T-helper 2 cell (primary cell): Measurements from ENCODE around the gene CA12.

ENCODE experiments used
- DNase-seq, 5 experiments: peaks; one replicate each; pipeline versions ENCODE4 v3.0.0 to v3.0.0-alpha.2; 2012 to 2022

The CA12 gene

DNA sequence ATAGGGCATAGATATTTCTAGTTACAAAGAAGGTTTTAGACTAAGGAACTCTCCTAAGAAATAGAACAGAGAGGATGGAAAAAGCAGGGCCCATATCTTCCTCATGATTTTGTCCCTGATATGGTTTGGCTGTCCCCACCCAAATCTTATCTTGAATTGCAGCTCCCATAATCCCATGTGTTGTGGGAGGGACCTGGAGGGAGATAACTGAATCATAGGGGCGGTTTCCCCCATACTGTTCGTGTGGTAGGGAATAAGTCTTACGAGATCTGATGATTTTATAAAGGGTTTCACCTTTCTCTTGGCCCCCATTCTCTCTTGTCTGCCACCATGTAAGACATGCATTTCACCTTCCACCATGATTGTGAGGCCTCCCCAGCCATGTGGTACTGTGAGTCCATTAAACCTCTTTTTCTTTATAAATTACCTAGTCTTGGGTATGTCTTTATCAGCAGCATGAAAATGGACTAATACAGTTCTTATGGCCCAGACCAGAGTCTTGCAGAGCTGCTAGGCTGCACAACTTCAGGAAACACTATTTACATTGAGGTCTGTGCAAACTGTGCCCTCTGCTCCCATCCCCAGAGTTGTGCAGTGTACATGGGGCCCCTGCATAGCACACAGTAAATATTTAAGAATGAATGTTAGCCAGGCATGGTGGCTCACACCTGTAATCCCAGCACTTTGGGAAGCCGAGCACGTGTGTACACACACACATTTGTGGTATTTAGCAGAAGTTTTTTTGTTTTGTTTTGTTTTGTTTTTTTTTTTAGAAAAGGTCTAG is 20.3 kb upstream of the CA12 start:
- no peak for DNase-seq

DNA sequence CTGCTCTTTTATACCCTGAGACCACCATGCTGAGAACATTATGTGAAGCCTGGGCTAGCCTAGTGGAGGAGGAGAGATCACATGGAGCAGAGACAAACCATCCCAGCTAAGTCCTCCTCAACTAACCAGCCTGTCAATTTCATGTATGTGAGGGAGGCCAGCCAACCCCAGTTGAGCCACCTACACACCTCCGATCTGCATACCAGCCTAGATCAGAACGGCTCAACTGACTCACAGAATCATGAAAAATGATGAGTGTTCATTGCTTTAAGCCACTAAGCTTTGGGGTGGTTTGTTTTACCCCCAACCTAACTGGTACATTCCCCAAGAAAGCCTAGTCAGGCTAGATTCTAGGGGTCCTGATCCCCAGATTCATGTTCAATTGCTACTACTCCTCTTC is 19.4 kb upstream of the CA12 start:
- no peak for DNase-seq

DNA sequence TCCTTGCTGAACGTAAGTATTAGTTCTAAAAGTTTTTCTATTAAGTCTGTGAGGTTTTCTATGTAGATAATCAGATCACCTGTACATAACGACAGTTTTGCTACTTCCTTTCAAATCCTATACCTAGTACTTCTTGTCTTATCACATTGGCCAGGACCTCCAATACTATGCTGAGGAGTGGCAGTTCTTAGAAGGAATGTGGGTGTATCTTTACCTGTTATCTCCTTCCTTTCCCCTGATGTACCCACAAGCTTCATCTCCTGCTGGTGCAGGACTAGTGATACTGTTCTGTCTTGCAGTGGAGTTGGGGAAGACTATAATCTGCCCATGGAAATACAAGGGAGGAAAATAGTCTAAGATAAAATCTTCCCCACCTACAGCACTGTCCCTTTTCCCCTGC is 16.8 kb upstream of the CA12 start:
- DNase-seq: no peak

DNA sequence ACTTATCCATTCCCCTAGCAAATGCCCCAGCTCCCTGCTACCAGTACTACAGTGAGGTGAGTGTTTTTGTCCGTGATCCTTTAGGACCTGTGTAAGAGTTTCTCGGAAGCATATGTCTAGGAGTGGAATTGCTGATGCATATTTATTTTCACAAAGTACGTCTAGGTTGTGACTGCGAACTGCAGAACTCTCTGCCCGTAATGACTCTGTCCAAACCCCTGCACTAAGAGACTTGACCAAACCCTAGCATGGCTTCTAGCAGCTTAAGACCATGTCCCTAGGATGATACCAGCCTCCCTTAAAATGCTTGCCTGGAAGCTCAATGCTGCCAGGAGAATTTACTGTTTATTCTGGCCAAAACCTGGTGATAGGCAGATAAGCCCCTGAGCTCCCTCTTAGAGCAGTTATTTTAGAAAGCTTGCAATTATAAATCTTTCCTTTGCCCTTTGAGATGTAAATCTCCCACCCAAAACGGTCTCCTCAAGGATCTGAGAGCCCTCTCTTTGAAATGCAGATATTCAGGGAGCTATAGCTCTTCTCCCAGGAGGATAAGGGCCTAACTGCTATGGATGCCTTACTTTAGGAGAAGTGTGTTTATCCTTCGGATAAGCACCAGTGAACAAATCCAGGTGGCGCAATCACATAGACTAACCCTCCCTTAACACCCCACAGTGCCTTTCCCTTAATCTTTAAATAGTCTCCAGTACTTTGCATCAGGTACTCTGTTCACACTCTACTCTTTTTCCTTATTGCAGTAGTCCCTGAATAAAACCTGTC is 14.7 kb upstream of the CA12 start:
- DNase-seq: no peak

DNA sequence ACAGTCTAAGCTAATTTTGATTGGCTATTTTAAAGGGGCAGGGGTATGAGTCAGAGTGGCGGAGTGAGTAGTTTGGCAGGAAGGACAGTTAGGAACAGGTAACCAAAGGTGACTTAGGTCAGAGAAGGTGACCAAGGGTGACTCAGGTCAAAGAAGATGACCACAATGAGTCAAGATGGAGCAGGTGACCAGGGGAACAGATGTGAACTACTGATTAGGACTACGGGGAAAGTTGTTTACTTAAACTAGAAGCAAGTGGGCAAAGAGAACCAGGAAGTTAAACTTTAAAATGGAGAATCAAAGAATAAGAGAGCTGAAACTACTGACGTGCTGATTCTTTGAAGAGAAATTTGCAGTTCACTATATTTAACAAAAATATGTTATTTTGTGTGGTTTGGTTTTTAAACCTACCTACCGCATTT is 14.1 kb upstream of the CA12 start:
- no peak for DNase-seq

DNA sequence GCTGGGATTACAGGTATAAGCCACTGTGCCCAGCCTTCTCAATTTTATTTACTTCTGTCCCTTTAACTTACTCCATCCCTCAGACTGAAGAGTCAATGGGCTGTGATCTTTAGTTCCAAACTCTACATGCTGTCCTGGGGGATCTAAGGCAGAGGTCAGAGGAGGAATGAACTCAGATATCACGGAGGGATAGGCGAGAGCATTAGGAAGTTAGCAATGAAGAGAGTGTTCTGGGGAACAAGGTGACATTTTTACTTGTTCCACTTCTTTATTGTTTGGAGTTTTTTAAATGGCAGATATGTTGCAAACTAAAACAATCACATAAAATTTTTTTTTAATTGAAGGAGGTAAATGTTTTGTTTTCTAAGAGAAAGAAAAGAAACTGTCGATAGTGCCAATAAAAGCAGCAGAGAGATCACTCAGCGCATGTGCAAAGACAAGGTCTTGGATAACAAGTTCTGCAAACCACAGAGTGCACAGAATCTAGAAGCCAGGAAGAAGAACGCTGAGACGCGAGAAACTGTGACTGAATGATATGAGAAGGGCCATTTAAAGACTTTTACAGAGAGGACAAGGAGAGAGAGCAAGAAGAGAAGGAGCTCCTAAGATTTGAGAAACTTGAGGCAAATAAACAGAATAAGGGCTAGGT is 10.8 kb upstream of the CA12 start:
- DNase-seq: peak in 1 of 5 experiments; percentile 69

DNA sequence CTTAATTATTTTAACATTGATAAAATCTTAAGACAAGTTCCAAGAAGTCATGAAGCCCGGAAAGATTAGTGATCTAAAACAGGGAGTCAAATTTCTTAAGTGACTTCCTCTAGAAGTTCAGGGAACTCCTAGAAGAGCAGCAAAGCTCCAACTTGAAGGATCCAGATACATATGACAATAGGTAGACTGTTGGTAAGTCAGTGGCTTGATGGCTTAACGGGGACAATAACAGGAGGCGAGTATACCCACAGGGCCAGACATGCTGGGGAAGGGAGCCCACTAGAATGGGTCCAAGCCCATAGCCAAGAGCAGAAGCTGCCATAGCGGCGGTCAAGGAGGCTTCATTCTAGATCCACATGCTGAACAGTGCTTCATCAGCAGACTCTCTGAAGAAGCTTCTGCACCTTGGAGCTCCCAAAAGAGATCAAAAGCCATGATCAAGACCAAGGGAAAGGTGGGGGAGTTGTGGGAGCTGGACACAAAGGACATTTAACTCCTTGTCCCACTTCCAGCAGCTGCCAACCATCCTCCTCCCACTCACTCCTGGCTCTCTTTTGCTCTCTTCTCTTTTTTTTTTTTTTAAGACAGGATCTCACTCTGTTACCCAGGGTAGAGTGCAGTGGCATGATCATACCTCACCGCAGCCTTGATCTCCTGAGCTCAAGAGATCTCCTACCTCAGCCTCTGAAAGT is 10.2 kb upstream of the CA12 start:
- no peak for DNase-seq

DNA sequence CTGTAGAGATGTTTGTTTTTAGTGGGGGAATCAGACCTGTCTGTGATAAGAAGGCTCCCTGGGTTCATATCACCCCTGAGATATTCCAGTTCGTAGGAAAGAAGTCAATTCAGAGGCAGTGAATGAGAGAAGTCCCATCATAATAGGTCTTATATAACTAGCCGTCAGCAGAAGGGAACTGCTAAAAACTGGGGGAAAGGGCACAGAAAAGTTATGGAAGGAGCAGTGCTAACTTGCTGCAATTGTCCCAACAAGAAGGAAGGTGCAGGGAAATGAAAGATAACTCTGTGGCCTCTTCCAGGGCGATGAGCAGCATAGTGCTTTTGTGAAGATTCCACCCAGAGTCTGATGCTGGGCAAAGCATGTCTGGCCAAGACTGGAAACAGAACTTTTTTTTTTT is 9.0 kb upstream of the CA12 start:
- no peak for DNase-seq

DNA sequence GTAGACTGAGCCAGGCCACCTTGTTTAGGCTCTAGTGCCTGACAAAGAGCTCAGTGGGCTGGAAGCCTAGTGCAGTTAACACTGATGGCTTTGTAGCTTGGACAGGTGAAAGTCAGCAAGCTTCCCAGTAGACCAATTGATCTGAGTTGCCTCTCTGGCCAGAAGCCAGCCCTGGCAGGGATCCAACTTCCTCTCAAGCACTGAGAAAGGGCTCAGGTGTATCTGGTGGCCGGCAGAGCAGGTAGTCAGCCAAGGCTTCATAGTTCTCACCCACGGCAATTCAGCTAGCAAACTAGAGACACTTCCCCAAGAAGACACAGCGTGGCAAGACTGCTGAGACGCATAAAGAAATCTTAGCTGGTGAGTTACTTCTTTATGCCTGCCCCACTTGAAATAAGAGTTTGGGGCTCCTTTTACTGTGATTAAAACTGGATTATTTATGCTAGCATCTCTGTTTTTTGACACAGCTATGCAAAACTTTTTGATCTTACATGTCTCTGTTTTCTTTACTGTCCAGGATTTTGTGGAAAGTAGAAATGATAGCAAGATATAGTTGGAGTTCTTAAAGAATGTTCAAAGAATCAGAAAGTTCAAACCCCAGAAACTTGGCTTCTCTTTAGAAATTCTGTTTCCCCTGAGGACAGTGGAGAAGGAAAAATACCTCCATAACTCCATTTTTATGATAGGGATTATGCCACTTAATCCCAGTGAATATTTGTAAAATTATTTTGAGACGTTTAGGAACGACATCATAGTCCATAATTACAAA is 8.4 kb upstream of the CA12 start:
- DNase-seq: no peak

DNA sequence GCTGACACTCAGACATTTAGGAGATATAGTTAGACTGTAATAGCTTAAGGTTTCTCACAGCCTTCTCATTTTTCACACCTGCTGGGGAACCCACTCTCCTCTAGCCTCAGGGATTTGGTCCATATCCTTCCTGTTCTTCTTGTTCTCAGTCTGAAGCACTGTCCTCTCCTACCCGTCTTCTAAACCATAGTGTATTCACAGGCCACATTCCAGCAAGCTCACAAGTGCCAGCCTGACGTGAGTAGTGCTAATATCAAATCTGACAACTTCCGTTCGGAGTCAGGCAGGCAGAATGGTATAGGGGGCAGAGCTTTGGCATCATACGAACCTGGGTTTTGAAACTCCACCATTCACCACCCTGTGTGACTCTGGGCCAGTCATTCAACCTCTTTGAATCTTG is 6.9 kb upstream of the CA12 start:
- DNase-seq: no peak

DNA sequence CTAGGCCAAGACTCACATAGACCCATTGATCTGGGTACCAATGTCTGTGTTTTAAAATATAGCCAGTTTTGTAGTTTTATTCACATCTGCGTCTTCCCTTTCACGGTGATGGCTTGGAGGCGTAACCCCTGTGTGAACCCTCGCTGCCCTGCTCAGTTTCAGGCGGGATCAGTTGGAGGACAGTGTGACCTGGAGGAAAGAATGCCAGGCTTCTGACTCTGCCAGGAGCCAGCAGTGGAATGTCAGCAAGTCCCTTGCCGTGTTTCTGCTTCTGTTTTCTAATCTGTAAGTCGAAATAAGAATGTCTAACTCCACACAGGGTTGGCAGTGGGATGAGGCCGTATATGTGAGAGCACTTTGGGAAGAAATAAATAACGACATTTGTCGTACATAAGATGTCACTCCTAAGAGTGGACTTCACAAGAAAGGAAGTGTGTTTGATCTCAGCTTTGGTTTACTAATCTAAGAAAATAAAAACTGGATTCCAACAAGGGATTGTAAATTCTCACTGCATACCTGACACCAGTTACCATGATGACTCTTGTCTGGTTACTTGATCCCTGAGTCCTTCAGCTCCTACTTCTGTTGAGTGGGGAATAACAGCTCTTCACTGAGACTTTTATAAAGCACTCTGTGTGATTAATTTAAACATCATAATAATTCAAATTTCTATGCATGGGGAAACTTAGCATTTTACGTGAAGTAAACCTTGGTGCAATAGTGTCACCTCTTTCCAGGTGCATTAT is 6.3 kb upstream of the CA12 start:
- DNase-seq: no peak

DNA sequence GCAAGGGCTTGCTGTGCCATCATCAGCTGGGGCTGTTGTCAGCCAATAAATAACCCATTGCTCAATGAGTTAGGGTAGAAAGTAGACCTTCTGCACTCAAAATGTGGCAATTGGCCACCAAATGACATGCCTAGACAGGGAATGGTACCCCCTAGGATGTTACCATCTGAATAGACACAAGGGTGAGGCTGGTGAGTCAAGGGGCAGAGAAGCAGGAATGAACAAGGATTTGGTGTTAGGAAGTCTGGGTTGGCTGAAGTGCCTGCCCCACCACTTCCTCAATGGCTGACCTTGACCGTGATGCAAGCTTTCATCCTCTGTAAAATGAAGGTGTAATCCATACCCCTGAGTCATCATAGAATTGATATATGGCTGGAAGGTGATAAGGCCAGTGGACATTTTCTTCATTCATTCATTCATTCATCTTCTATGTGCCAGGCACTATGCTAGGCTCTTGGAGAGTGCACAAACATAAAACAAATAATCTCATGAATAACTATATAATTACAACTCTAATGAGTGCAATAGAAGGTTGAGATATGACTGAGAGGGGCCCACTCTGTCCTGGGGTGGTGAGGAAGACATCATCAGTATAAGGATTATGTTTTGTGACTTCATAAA is 4.4 kb upstream of the CA12 start:
- DNase-seq: no peak

DNA sequence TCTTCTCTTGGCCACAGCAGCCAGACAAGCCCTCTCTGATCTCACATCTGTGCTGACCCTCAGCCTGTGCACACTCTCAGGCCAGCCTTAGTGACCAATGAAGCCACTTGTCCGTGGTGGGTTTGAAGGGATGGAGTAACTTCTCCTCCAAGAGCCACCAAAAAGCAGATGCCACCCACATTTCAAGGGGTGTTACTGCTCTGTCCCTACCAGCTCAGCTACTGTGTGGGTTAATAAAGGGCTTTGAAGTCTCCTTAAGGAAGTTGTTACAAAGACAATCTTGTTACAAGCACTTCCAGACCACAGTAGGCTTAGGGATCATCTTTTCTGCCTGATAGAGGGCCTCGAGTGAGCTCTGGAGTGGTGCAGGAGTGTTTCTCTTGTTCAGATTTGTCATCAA is 3.3 kb upstream of the CA12 start:
- no peak for DNase-seq

DNA sequence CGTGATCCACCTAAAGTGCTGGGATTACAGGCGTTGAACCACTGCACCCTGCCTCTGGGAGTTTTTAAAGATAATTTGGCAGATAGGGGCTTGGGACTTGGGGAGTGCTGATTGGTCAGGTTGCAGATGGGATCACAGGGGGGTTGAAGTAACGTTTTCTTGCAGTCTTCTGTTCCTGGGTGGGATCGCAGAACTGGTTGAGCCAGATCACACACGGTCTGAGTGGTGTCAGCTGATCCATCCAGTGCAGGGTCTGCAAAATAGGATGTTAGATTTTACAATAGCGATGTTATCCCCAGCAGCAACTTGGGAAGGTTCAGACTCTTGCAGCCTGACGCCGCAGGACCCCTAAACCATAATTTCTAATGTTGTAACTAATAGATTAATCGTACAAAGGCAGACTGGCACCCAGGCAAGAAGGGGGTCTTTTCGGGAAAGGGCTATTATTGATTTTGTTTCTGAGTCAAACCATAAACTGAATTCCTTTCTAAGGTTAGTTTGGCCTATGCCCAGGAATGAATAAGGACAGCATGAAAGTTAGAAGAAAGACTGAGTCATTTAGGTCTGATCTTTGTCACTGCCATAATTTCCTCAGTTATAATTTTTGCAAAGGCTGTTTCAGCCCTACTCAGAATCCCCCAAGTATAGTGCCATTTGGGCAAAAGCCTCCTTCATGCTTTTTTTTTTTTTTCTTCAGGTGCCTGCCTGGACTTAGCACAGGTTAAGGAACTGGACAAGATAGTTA is 1.5 kb upstream of the CA12 start:
- DNase-seq: no peak

DNA sequence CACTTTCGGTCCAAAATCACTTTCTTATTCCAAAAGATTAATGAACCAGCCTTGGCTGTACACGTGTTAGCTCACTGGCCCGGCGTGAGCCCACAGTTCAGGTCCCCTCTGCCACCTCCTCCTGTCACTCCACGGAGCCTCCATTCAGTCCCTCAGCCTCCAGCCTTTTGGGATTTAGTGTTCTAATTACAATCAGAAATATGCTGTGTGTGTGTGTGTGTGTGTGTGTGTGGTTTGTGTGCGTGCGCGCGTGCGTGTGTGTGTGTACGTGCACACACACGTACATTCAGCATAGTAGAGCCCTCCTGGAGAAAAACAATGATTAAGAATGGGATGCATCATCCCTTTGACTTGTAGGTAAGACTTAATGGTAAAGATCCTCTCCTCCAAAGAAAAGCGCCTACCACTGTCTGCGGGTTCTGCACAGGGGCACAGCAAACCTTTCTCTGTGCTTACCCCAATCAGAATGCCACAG is 801 bp downstream of the CA12 start:
- DNase-seq: no peak

DNA sequence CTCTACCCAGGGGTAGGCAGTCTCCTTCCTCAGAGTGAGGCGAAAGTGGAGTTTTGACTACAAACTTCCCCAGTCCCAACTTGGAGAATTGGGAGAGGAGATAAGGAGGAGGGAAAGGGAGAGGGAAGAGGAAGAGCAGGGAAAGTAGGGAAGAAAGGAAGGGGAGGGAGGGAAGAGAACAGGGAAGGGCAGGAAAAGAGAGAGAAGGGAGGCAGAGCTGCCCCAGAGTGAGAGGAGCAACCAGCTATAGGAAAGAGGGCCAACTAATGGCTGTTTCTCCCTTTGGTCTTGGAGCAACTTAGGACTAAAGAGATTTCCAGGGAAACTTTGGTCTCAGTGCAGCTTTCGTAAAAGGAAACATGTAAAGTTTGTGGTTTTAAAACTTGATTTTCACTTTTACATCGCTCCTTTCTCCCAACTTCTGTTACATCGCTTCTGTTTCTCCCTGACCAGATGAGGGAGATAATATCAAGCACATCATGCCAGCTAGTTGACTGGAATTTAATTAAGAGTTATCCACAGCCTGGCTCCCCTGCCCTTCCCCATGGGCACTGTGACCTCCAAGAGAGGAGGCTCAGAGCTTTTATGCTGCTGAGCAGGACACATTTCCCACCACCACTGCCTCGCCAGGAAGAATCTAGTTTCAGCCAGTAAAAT is 1.4 kb downstream of the CA12 start:
- DNase-seq: no peak

DNA sequence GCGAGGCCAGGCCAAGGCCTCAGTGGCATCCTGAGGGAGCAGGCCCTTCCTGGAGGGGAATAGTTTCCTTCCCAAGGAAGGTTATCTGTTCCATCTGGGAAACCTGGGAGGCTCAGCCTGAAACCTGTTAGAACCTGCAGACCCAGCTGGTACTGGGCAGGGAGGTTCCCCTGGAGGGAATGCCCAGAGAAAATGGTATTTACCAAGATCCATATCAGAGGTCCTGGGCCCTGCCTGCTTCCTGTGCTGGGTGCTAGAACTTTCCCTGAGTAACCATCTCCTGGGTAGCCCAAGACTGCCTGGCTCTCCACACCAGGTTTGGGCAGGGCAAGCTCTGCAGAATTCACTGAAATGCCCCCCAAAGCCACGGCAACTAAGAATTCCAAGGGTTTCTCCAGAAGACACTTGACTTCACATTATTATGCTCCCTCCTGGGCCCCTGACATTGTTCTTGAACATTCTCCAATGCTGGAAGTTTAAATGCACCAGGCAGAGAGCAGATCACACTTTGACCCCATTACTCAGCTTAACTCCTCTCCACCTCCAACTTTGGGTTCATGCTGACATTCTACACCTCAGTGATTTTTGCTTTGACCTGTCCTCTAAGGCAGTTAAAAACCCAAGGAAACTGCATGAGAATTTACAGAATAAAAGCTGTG is 2.0 kb downstream of the CA12 start:
- DNase-seq: no peak

DNA sequence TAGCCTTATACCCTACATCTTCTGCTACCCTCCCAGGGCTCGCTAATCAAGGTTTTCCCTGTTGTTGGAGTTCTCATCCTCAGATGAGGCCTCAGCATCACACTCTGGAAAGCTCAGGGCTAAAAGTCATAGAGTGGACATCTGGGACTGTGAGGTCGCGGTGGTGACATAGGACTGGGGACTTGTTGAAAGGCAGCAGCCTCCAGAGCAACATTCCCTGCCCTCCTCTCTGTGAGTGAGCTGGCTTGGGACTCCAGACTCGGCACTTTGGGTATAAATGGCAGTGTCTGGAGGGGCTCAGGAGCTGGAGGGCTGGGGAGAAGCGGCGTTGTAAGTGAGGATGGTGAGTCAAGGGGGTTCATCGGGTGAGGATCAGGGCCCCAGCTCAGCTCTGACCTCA is 2.7 kb downstream of the CA12 start:
- DNase-seq: no peak
